Measurements from ENCODE around the gene TBC1D1. TPM values are rescaled to one million over a fixed set of nuclear protein-coding genes. Genes with fewer than 3 reads are reported as not detected.

TBC1D1 gene
- total RNA-seq, 1 experiment from 2014 or later: 97.0 TPM

DNA sequence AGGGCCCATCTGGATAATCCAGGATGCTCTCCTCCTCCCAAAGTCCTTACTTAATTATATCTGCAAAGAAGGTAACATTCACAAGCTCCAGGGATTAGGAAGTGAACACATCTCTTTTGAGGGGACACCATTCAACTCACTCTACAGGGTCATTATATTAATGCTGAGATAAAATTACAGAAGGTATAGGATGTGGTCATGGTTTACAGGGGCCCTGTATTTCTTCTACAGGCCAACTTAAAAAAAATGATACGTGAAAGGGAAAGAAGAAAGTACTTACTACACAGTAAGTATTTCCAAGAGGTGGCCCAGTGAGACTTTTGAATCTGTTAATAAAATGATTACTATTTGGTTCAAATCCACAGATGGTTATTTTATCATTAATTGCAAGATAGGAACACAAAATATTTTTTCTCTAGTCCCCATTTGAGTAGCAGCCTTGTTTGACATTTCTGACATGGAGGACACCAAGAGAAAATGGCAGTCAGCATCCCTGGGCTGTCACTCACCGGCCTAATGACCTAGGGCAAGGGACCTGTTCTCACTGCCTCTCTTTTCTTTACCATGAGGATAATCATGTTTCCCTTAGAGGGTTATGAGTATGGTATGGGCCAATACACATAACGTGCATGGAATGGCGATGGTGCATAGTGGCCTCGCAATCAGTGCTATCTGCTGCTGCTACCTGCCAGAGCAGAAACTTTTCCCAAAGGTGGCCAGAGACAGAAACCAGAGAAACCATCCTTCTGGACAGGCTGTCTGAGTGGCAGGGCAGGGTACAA is 209.8 kb downstream of the TBC1D1 start:
- no peak for DNase-seq (ENCODE audit: low spot score)

DNA sequence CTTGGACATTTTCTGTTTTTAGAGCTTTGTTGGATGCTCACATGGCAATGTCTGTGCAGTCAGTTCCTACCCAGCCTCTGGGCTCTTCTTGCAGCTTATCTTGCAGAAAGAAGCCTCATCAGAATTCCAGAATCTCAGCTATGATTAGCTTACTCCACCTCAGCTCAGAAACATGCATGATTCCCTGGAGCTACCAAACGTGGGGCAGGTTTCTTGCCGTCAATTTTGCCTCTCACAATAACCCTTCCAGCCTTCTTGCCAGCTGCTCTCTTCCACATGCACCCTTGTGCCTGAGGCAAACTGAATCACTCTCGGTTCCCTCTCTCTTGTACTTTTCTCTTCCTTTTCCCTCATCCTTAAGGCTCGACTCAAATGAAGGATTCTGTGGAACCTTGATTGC is 210.7 kb downstream of the TBC1D1 start:
- DNase-seq (ENCODE audit: low spot score): no peak

DNA sequence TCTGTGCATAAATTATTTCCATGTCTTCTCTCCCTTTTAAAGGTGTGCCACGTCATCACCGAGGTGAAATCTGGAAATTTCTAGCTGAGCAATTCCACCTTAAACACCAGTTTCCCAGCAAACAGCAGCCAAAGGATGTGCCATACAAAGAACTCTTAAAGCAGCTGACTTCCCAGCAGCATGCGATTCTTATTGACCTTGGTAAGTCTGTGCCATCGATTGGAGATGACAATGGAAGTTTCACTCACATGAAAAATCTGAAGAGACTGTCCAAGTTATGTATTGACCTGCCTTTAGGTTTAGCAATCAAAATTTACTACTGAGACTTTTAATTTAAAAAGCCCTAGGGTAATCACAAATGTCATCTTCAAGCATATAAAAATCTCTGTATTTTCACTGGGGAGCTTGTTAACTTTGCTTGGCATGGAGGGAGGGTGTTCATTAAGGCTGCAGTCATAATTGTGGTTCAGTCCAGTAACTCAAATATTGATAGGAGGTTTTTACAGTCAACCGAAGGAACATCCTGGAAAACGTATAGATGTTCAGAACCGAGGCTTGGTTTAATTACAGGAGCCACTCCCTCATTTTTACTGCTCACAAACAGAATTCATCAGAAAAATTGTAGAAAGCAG is 212.2 kb downstream of the TBC1D1 start:
- DNase-seq (ENCODE audit: low spot score): no peak

DNA sequence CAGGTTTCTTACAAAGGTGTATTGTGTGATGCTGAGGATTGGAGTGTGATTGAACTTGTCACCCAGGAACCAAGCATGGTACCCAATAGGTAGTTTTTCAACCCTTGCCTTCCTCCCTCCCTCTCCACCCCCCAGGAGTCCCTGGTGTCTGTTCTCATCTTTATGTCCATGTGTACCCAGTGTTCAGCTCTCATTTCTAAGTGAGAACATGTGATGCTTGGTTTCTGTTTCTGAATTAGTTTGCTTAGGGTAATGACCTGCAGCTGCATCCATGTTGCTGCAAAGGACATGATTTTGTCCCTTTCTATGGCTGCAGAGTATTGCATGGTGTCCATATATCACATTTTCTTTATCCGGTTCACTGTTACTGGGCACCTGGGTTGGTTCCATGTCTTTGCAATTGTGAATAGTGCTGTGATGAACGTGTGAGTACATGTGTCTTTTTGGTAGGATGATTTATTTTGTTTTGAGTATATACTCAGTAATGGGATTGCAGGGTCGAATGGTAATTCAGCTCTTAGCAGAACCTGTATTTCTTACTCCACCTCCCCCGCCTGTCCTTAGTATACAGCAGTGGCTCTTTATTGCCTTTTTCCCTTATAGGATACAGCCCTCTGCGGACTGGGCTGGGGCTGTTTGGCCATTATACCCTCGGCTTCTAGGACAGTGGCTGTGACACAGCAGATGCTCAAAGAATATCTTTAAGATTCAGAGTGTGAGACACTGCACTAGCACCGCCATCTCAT is 214.8 kb downstream of the TBC1D1 start:
- DNase-seq (ENCODE audit: low spot score): no peak

DNA sequence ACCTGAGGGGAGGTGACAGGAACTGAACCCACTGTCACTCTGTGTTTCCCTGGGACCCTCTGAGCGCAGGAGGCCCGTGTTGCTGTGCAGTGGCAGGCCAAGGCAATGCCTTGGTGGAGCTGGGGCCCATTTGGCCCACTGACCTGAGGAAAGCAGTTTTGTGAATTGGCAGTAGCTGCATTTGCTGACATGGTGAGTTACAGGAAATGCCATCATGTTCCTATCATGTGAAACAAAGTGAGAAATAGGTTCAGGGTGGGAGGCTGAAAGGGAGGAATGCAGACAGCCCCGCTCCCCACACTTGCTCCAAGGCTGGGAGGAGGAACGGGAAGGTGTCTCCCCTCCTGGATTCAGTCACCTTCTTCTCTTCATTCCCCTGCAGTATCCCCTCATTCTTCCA is 215.4 kb downstream of the TBC1D1 start:
- DNase-seq (ENCODE audit: low spot score): no peak

DNA sequence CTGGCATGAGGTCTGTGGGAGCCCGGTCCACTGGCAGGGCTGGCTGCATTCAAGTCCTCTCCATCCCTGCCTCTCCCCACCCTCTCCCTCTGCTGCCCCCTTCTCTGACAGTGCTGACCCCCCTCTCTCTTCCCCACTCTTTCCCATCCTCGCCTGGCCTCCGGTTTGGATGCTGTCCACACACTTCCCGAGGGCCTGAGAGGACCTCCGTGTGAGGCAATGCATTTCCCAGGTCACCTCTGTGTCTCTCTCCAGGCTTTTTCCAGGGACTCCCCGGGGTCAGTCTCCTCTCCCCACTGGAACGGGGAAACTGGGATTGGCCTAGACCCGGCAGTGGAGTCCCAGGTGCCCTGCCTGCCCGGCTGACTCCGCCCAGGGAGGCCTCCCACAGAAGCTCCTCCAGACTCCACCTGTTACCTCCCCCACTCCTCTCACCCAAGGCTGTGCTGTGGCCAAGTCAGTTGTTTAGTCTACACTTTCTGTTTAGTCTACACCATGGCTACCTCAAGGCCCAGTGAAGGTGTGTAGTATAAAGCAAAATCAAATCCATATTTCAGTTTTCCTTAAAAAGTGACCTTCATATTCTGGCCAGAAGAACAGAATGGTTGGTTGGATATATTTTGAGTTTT is 216.1 kb downstream of the TBC1D1 start:
- DNase-seq (ENCODE audit: low spot score): no peak

DNA sequence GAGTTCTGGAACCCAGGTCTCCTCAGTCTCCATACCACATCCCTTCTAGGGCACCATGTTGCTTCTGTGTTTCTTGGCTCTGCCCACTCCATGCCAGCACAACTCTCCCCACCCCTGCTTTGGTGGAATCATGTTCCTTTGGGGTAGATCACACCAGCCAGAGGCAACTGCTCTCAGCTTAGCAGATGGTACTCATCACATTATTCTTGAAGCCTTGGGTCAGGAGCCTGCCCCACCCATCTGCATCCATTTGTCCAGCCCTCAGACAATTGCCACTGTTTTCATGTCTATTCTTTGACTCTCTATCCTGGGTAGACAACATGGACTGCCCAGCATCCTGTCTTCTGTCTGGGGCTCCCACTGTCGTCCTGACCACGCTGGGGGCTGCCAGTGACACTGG is 216.9 kb downstream of the TBC1D1 start:
- DNase-seq (ENCODE audit: low spot score): no peak

DNA sequence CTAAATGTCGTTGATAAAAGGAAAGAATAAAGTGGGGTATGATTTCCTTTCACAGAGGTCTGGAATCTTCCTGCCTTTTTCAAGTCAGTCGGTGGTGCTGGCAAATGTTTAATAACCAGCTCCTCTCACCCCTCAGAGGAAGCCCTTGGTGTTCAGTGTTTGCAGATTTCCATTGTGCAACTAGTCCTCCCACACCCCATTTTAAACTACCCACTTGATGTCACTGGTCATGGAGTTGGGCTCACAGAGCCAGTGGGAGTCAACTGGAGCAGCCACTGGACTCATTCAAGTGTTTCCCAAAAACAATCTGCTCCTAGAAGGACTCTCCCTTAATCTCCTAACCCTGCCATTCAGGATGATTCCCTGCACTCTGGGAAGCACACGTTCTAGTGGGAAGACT is 218.5 kb downstream of the TBC1D1 start:
- DNase-seq (ENCODE audit: low spot score): no peak

DNA sequence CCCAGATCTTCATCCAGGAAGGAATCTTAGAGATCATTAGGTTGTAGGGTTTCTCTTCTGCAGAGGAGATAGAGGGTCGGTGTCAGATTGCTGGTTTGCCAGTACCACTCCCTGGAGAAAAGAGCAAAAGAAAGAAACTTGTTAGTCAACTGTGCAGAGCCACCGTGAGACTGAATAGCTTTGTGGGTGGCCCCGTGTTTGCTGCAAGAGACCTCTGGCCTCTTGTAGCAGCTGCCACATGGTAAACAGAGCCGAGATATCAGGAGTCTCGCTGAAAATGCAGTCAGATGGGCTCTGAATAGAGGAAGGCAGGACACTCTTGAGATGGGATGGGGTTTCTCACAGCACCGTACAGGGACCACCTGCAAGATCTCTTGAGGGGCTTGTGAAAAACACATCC is 219.0 kb downstream of the TBC1D1 start:
- no peak for DNase-seq (ENCODE audit: low spot score)

DNA sequence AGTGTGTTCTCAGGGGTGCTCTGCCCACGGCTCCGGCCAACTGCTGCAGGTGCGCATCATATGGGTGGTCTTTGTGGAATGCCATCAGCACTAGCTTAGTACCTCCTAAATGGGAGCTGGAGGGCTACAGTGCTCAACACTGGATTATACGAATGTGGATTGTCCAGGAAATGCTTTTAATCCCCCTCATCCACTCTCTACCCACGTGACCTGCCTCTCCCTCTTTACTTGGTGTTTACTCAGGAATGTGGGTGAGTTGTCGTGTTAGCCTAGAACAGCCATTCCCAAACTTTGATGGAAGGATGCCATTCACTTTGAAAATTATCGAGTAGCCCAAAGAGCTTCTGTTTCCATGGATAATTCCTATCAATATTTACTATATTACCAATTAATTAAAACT is 220.1 kb downstream of the TBC1D1 start:
- DNase-seq (ENCODE audit: low spot score): no peak

DNA sequence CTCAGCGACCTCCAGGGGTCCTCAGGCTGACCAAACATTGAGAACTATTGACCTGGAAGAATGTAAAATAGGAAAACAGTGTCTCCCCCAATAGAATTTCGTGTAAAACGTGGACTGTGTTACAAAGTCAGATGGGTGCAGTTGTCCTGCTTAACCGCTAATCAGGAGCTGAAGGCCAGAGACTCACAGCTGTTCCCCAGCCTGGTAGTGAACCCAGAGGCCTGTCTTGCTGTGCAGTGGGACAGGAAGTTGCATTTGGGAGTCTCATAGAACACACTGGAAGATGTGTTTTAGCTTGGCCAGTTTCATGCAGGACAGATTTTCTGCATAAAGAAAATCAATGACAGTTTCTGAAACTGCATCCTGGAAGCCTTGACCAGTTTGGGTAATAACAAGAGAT is 220.8 kb downstream of the TBC1D1 start:
- DNase-seq (ENCODE audit: low spot score): no peak

DNA sequence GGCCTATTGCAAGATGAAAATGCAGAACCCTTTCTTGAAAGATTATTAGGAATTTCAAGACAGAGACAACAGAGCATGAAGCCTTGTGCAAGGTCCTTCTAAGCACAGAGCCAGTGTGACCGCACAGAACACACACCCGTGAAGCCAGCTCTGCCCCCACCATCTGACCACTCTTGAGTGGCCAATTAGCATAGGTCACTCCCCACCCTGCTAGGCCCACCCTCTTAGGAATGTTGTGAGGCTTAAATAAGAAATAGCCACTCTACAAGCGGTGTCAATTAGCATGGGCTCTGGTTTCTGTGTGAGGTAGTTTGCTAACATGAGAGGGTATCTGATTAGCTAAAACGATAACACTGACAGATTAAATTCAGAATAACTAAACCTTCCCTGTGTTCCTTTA is 222.2 kb downstream of the TBC1D1 start:
- DNase-seq (ENCODE audit: low spot score): no peak

DNA sequence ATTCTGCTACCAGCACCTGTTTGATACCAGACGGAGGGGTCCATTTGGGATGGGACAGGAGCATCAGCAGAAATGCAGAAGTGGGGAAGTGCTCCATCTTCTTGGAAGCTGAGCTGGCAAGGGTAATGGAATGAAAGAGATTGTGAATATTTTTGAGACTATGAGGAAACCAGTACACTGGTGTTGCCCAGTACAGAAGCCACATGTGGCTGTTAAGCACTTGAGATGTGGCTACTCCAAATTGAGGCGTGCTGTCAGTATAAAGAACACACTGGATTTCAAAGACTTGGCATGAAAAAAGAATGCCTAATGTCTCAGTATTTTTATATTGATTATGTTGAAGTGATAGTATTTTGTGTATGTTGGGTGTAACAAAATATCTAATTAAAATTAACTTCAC is 222.7 kb downstream of the TBC1D1 start:
- no peak for DNase-seq (ENCODE audit: low spot score)

DNA sequence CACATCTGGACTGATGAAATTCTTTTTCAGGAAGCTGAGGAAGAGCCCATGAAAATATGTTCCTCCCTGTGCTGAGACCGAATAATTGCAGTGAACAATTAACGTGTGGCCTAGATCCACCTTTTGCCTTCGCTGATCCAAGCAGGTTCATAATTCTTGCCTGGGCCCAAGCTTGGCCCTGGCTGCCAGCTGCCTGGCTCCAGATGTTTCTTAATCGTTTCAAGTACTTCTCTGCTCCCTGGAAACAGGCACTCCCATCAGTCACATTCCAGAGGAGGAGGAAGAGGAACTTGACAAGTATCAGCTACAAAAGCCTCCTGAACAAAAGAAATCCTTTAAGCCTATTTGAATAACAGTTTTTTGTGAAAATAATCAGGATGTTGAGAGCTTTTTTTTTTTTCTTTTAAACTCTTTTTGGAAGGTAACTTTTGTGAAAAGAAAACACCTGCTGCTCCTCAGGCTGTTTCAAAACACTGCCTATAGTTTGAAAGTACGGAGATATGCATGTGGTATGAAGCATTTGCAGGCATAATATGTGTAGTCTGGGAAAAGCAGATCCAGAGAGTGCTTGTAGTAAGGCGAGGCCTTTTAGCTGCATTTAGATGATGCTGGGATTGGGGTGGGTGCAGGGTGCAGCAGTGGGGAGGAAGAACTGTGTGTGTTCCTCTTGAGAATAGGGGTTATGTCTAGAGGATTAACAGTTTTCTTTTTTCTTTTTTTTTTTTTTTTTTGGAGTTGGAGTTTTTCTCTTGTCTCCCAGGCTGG is 223.7 kb downstream of the TBC1D1 start:
- no peak for DNase-seq (ENCODE audit: low spot score)

DNA sequence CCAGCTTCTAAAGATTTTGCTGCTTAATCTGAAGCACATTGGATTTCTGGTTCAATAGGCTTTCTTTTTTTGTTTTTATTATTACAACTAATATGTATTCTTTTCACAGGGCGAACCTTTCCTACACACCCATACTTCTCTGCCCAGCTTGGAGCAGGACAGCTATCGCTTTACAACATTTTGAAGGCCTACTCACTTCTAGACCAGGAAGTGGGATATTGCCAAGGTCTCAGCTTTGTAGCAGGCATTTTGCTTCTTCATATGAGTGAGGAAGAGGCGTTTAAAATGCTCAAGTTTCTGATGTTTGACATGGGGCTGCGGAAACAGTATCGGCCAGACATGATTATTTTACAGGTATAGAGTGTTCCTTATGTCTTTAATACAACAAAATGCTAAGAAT is 224.7 kb downstream of the TBC1D1 start:
- DNase-seq (ENCODE audit: low spot score): no peak

DNA sequence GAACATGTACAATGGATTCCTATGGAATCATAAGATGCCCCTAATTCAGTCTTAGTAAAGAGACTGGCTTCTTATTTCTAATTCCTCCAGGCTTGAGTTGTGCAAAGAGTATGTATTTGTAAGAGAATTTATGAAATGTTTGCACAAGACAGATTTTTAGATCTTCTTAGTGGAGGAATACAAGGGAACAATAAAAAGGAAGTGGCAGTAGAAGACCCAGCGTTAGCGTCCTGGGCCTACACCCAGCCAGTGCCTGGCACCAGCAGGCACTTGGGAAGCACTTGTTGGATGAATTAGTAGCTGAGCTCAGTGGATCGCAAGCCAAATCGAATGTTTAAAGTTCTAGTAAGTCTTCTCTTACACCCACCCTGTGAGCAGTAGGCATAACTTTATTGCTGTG is 226.7 kb downstream of the TBC1D1 start:
- no peak for DNase-seq (ENCODE audit: low spot score)

DNA sequence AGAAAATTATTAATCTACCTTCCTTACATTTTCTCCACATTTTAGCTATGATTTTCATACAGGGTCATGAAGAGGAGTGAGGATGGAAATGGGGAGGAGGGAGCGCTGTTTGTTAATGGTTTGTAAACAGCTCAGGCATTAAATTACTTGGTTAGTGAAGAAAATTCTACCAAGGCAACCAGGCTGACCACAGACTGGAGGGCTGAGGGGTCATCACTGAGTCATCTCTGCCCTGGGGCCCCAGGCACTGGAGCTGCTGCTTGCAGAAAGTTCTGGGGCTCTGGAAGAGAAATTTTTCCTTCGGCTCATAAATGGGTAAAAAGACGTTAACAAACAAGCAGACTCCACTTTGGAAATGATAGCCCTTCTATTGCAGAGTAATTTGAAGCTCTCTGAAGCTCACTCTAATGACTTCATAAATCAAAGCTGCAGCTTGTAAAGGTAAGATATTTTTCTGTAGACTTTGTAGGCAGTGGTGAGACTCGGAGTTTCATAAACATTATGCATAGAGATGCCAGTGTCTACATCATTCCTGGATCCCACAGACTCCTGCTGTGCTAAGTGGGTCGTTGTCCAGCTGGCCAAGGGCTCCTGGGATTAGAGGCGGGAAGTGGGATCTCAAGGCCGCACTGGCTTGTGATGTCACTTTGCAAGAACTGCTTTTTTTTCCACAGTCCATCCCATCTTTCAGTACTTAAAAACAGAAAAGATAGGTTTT is 228.9 kb downstream of the TBC1D1 start:
- peak; percentile 81 for DNase-seq (ENCODE audit: low spot score)

DNA sequence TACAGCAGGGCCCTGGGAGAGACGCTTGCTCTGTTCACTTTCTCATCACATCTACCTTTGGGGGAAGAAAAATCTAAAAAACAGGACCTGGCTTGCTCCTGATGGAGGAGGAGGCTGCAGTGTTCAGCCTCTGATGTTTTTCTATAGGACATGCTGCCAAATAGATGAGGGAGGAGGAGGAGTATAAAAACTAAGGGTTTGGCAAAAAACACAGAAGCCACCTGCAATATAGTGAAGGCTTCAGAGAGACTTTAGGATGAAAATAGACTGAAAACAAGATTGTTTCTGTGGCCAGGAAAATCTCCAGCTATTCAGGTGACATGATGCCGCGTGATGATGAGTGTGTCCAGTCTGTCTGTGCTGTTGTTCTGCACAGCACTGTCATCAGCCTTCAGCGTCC is 229.9 kb downstream of the TBC1D1 start:
- no peak for DNase-seq (ENCODE audit: low spot score)

DNA sequence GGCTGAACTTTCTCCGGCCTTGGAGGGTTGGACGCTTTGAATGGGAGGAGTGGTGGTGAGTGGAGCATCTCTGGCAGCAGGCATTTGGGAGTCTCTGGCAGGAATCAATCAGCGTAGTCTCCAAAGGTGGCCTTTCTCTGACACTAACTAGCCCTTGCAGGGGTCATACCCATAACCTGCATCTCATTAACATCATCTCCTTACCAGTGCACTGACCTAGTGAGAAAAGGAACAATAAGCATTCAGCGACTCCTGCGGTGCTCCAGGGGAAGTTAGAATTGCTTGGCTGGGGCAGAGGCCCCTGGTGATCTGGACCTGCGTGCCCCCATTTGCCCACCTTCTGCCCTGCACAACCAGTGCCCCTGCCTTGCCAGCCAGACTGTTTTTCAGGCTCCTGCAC is 231.2 kb downstream of the TBC1D1 start:
- DNase-seq (ENCODE audit: low spot score): no peak

DNA sequence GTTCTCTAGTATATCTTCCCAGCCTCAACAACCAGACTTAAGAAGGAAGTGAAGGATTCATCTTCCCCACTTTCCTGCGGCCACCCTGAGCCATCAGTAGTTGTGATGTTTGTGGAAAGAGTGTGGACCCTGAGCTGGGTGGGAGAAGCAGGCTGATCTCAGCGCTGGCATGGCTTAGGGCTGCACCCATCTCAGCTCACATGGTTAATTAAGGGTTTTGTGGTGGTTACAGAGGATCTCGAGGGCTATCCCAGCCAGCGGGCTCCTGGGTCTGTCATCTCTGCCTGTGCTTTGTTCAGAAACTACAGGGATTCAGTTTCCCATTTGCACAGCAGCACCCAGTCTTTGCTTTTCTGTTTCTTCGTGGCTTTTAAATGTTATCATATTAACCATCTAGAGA is 232.7 kb downstream of the TBC1D1 start:
- DNase-seq (ENCODE audit: low spot score): no peak

DNA sequence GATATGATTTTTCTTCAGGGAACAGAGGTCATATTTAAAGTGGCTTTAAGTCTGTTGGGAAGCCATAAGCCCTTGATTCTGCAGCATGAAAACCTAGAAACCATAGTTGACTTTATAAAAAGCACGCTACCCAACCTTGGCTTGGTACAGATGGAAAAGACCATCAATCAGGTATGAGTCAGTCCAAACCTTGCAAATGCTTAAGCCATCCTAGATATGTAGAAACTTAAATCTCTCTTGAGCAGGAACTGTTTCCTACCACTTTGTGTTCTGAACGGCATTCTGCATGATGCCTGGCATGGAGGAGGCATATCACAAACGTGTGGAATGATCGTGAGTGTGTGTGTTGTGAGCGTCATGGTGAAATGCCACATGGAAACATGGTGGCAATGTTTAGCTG is 234.1 kb downstream of the TBC1D1 start:
- no peak for DNase-seq (ENCODE audit: low spot score)

Measured in A172 (cell line).